Thyroid gland (tissue), 4 donors: Measurements from ENCODE around the gene NUBP2. TPM values are rescaled to one million over a fixed set of nuclear protein-coding genes. Genes with fewer than 3 reads are reported as not detected.

Experiments
- DNase-seq, 2 donors: peaks; one replicate each; pipeline ENCODE4 v3.0.0-alpha.2; 2019
- H3K27ac ChIP-seq, 3 donors: fragments of 200-600 bp; sonication (generic); 1 replicate in 2 of 3; 2 replicates in 1 of 3; pipeline ENCODE4 v1.5.1; 2016 to 2019; ENCODE audit warnings: mild to moderate bottlenecking in 1 of 3, moderate library complexity in 1 of 3
- H3K27me3 ChIP-seq: fragments of 200-600 bp; sonication (generic); one replicate; pipeline ENCODE4 v1.5.1; 2019
- H3K36me3 ChIP-seq, 2 donors: fragments of 200-600 bp; sonication (generic); one replicate each; pipeline ENCODE4 v1.5.1; 2016 to 2019
- H3K4me1 ChIP-seq, 2 donors: fragments of 200-600 bp; sonication (generic); one replicate each; pipeline ENCODE4 v1.5.1; 2017 to 2019
- H3K4me3 ChIP-seq, 3 donors: fragments of 200-600 bp; sonication (generic); replicated peaks in 1 of 3; 1 replicate in 2 of 3; 2 replicates in 1 of 3; pipeline ENCODE4 v1.5.1; 2016; ENCODE audit warnings: mild to moderate bottlenecking in 1 of 3
- H3K9me3 ChIP-seq: fragments of 200-600 bp; sonication (generic); one replicate; pipeline ENCODE4 v1.5.1; 2017
- CTCF ChIP-seq, 6 experiments: fragments of 200-600 bp in 3 of 6; fragments of 450-650 bp in 3 of 6; sonication (generic) in 3 of 6; IDR thresholded peaks; one replicate each; pipeline ENCODE4 v1.5.1; 2016 to 2019; ENCODE audit warnings: antibody characterized with exemption in 6 of 6, mild to moderate bottlenecking in 2 of 6, inconsistent platforms in 1 of 6, moderate library complexity in 1 of 6
- POLR2A ChIP-seq, 2 donors: fragments of 450-650 bp; IDR thresholded peaks; one replicate each; pipeline ENCODE4 v1.6.1; 2017; ENCODE audit warnings: antibody characterized with exemption in 2 of 2, mild to moderate bottlenecking in 2 of 2, moderate library complexity in 1 of 2
- WGBS, 2 donors: methylation state at CpG; one replicate each; pipeline ENCODE4 v1.1.5; 2017; 5-methylcytosine and 5-hydroxymethylcytosine counted together
- intact Hi-C: fragments of 100-400 bp; cut with DNase I; formaldehyde crosslinking; loops from one replicate; pipeline ENCODE4 v1.15.1; 2023
- total RNA-seq, 4 donors: library from RNA; depleted of rRNA; stranded (reverse); fragments of >200 nt; gene quantifications; one replicate each; pipeline ENCODE4 v1.2.3, GENCODE V29; 2016

Gene NUBP2
- total RNA-seq, 4 donors from 2014 or later = 47.3 to 122 (median 106) TPM

GRCh38 chr16:1820946-1821290, 38.2 kb downstream of the NUBP2 start:
- peaks cover 8 to 21% of the 10 kb centered on the region in 2 donors for H3K4me1 ChIP-seq
- TF ChIP-seq POLR2A (IDR thresholded peaks at IDR 0.05) (no peak), CTCF (IDR thresholded peaks at IDR 0.05) (no peak)
- no peak overlapping the region for H3K4me3 ChIP-seq
- no peaks in the 10 kb centered on the region for H3K27me3 ChIP-seq
- H3K9me3 ChIP-seq = no peaks in the 10 kb centered on the region
- intact Hi-C loops = no loop called here
- H3K27ac ChIP-seq = no peak overlapping the region
- peaks cover 34 to 48% of the 10 kb centered on the region in 2 donors for H3K36me3 ChIP-seq
- WGBS, 2 donors = 90 to 92% methylated on average over 2 to 6 of the region's 12 CpGs
- DNase-seq = no peak

GRCh38 chr16:1821861-1822611, 39.3 kb downstream of the NUBP2 start:
- Histone ChIP-seq H3K27ac (no peak overlapping the region), H3K36me3 (peaks cover 24 to 40% of the 10 kb centered on the region in 2 donors), H3K9me3 (no peaks in the 10 kb centered on the region), H3K27me3 (no peaks in the 10 kb centered on the region), H3K4me3 (no peak overlapping the region), H3K4me1 (peaks cover 8 to 21% of the 10 kb centered on the region in 2 donors)
- TF ChIP-seq CTCF (IDR thresholded peaks at IDR 0.05) = no peak
- TF ChIP-seq POLR2A (IDR thresholded peaks at IDR 0.05) = no peak
- no peak for DNase-seq
- 83 to 84% methylated on average over 8 to 14 of the region's 24 CpGs for WGBS, 2 donors
- intact Hi-C loops = no loop called here

- Histone ChIP-seq H3K36me3 (peaks cover 22 to 34% of the 10 kb centered on the region in 2 donors), H3K27me3 (no peaks in the 10 kb centered on the region), H3K9me3 (no peaks in the 10 kb centered on the region), H3K27ac (no peak overlapping the region), H3K4me1 (peaks cover 13 to 25% of the 10 kb centered on the region in 2 donors), H3K4me3 (no peak overlapping the region)
- intact Hi-C loops = no loop called here
- DNase-seq = no peak
- 94 to 95% methylated on average over 15 to 16 of the region's 16 CpGs for WGBS, 2 donors
- TF ChIP-seq CTCF (IDR thresholded peaks at IDR 0.05) (no peak), POLR2A (IDR thresholded peaks at IDR 0.05) (no peak)
These were observed 40.0 kb downstream of the NUBP2 start for GRCh38 chr16:1822801-1823200.

GRCh38 chr16:1823821-1824220, 41.1 kb downstream of the NUBP2 start:
- H3K27ac ChIP-seq = no peak overlapping the region
- no peaks in the 10 kb centered on the region for H3K27me3 ChIP-seq
- WGBS, 2 donors = 69 to 71% methylated on average over 9 of the region's 9 CpGs
- intact Hi-C loops = no loop called here
- DNase-seq = peak; percentile 16 to 26
- H3K4me1 ChIP-seq = peaks cover 17 to 33% of the 10 kb centered on the region in 2 donors
- no peaks in the 10 kb centered on the region for H3K9me3 ChIP-seq
- H3K4me3 ChIP-seq = no peak overlapping the region
- TF ChIP-seq POLR2A (IDR thresholded peaks at IDR 0.05) (no peak), CTCF (IDR thresholded peaks at IDR 0.05) (no peak)
- peaks cover 19 to 27% of the 10 kb centered on the region in 2 donors for H3K36me3 ChIP-seq

GRCh38 chr16:1825381-1825863, 42.7 kb downstream of the NUBP2 start:
- intact Hi-C loops = no loop called here
- Histone ChIP-seq H3K4me1 (peaks cover 17 to 38% of the 10 kb centered on the region in 2 donors), H3K4me3 (peak overlapping the region in 2 of 3 donors; percentile 44 to 70), H3K36me3 (peaks cover 13 to 15% of the 10 kb centered on the region in 2 donors), H3K27me3 (no peaks in the 10 kb centered on the region), H3K27ac (peak overlapping the region in 1 of 3 donors; percentile 29), H3K9me3 (no peaks in the 10 kb centered on the region)
- TF ChIP-seq POLR2A (IDR thresholded peaks at IDR 0.05) (no peak), CTCF (IDR thresholded peaks at IDR 0.05) (no peak)
- WGBS, 2 donors = 70 to 72% methylated on average over 14 to 15 of the region's 15 CpGs
- DNase-seq = no peak
